Measurements from ENCODE around the gene USP25. TPM values are rescaled to one million over a fixed set of nuclear protein-coding genes. Genes with fewer than 3 reads are reported as not detected.

USP25 gene
- total RNA-seq, 1 experiment from 2014 or later: 26.0 TPM

GRCh38 chr21:15826147-15826780, 96.5 kb downstream of the USP25 start:
- peaks cover 6% of the 10 kb centered on the region; the same call in 1 of the 2 replicates for H3K4me1 ChIP-seq (replicated peaks; ENCODE audit: insufficient read depth)
- H4K20me1 ChIP-seq (ENCODE audit: insufficient read depth): no peaks in the 10 kb centered on the region
- peaks cover 3% of the 10 kb centered on the region; the same call in 1 of the 2 replicates for H3F3A ChIP-seq (ENCODE audit: insufficient read depth, low read depth)
- ChIA-PET CTCF (no interaction called here), POLR2A (ENCODE audit: unreplicated experiment) (no interaction called here)
- H3K4me3 ChIP-seq: no peak overlapping the region
- no peak overlapping the region for H3K4me2 ChIP-seq
- H3K79me2 ChIP-seq (ENCODE audit: low read depth): no peaks in the 10 kb centered on the region
- H3K9me2 ChIP-seq (ENCODE audit: insufficient read depth): no peaks in the 10 kb centered on the region
- no peaks in the 10 kb centered on the region for H3K9me3 ChIP-seq (ENCODE audit: insufficient read depth, low read depth)
- H2AFZ ChIP-seq: no peak overlapping the region
- H3K27ac ChIP-seq: peak overlapping the region; percentile 20; the same call in 1 of the 2 replicates
- H3K27me3 ChIP-seq (ENCODE audit: insufficient read depth, low read depth): no peaks in the 10 kb centered on the region
- H3K36me3 ChIP-seq (ENCODE audit: low read depth): peaks cover 13% of the 10 kb centered on the region
- TF ChIP-seq EZH2 (IDR thresholded peaks at IDR 0.05; ENCODE audit: low read depth) (no peak), CTCF (conservative IDR thresholded peaks at IDR 0.05) (peak; percentile 64)
- peak in 1 of 2 experiments; percentile 34 for DNase-seq
- BruUV-seq (replicated peaks): no TSS peak
- intact Hi-C loops (cut with micrococcal nuclease; ENCODE audit: unreplicated experiment): loop anchor here (2.0 to 5.0 kb wide), 2 partner anchors 233 to 339 kb away; no protein-coding TSS in a partner anchor

- no peak overlapping the region for H3K4me2 ChIP-seq
- H3K79me2 ChIP-seq (ENCODE audit: low read depth): no peaks in the 10 kb centered on the region
- H3K27me3 ChIP-seq (ENCODE audit: insufficient read depth, low read depth): no peaks in the 10 kb centered on the region
- CTCF ChIA-PET: no interaction called here
- H3K9me2 ChIP-seq (ENCODE audit: insufficient read depth): no peaks in the 10 kb centered on the region
- POLR2A ChIA-PET (ENCODE audit: unreplicated experiment): no interaction called here
- BruUV-seq (replicated peaks): no TSS peak
- H3K27ac ChIP-seq: 0 out of 2 replicates have a peak overlapping the region, but pooled peaks have one; percentile 20
- no peak overlapping the region for H2AFZ ChIP-seq
- peaks cover 6% of the 10 kb centered on the region; the same call in 1 of the 2 replicates for H3K4me1 ChIP-seq (replicated peaks; ENCODE audit: insufficient read depth)
- TF ChIP-seq EZH2 (IDR thresholded peaks at IDR 0.05; ENCODE audit: low read depth) (no peak), CTCF (conservative IDR thresholded peaks at IDR 0.05) (no peak)
- peaks cover 3% of the 10 kb centered on the region; the same call in 1 of the 2 replicates for H3F3A ChIP-seq (ENCODE audit: insufficient read depth, low read depth)
- no peak overlapping the region for H3K4me3 ChIP-seq
- no peaks in the 10 kb centered on the region for H3K9me3 ChIP-seq (ENCODE audit: insufficient read depth, low read depth)
- H4K20me1 ChIP-seq (ENCODE audit: insufficient read depth): no peaks in the 10 kb centered on the region
- peaks cover 16% of the 10 kb centered on the region for H3K36me3 ChIP-seq (ENCODE audit: low read depth)
- intact Hi-C loops (cut with micrococcal nuclease; ENCODE audit: unreplicated experiment): loop anchor here (2.0 to 5.0 kb wide), 2 partner anchors 234 to 340 kb away; no protein-coding TSS in a partner anchor
- DNase-seq: no peak
Measured at GRCh38 chr21:15826908-15827601, 97.3 kb downstream of the USP25 start.

GRCh38 chr21:15831497-15831896, 101.7 kb downstream of the USP25 start:
- H3K27me3 ChIP-seq (ENCODE audit: insufficient read depth, low read depth): no peaks in the 10 kb centered on the region
- CTCF ChIA-PET: no interaction called here
- H2AFZ ChIP-seq: no peak overlapping the region
- no peaks in the 10 kb centered on the region for H4K20me1 ChIP-seq (ENCODE audit: insufficient read depth)
- no peak overlapping the region for H3K4me2 ChIP-seq
- POLR2A ChIA-PET (ENCODE audit: unreplicated experiment): no interaction called here
- no peak overlapping the region for H3K27ac ChIP-seq
- no peaks in the 10 kb centered on the region for H3K79me2 ChIP-seq (ENCODE audit: low read depth)
- no TSS peak for BruUV-seq (replicated peaks)
- TF ChIP-seq CTCF (conservative IDR thresholded peaks at IDR 0.05) (no peak), EZH2 (IDR thresholded peaks at IDR 0.05; ENCODE audit: low read depth) (no peak)
- no peaks in the 10 kb centered on the region for H3K9me2 ChIP-seq (ENCODE audit: insufficient read depth)
- no peak overlapping the region for H3K4me3 ChIP-seq
- H3K9me3 ChIP-seq (ENCODE audit: insufficient read depth, low read depth): no peaks in the 10 kb centered on the region
- H3F3A ChIP-seq (ENCODE audit: insufficient read depth, low read depth): peaks cover 3% of the 10 kb centered on the region; the same call in 1 of the 2 replicates
- intact Hi-C loops (cut with micrococcal nuclease; ENCODE audit: unreplicated experiment): no loop called here
- no peak for DNase-seq
- H3K36me3 ChIP-seq (ENCODE audit: low read depth): peaks cover 13% of the 10 kb centered on the region
- H3K4me1 ChIP-seq (replicated peaks; ENCODE audit: insufficient read depth): no peaks in the 10 kb centered on the region

All from PC-9 (cell line).